GM12801 (cell line): ENCODE results near the gene BPGM.

Source experiments
- TF ChIP-seq, protein P1 (sequence below): IDR thresholded peaks from one replicate; pipeline ENCODE4 v1.5.1; 2011; ENCODE audit warnings: control low read depth; ENCODE audit not compliant: insufficient read length; ENCODE audit errors: extremely low read depth

BPGM gene

DNA sequence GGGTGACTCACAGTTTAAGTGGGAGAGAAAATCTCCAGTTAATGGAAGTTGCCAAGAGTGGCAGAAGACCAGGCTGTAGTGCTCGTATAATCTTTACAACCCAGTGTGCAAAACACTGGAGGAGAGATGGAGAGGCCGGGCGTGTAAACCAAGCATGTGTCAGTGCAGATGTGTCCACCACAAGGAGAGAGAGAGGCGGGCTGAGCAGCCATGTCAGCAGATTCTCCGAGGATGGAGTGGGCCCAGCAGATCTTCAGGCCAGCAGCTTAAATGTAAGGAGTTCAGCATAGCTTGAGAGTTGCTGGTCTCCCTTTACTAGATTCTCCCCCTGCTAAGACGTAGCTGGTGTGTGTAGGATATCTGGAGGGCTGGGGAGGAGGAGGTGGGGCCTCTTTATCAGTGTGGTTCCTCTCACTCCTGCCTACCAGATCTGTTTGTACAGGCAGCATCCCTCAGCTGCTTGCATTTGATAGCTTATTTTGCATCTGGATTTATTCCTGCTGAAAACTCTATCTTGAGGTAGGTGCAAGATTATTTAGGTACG lies 13.7 kb downstream of the BPGM start:
- TF ChIP-seq, protein P1, sequence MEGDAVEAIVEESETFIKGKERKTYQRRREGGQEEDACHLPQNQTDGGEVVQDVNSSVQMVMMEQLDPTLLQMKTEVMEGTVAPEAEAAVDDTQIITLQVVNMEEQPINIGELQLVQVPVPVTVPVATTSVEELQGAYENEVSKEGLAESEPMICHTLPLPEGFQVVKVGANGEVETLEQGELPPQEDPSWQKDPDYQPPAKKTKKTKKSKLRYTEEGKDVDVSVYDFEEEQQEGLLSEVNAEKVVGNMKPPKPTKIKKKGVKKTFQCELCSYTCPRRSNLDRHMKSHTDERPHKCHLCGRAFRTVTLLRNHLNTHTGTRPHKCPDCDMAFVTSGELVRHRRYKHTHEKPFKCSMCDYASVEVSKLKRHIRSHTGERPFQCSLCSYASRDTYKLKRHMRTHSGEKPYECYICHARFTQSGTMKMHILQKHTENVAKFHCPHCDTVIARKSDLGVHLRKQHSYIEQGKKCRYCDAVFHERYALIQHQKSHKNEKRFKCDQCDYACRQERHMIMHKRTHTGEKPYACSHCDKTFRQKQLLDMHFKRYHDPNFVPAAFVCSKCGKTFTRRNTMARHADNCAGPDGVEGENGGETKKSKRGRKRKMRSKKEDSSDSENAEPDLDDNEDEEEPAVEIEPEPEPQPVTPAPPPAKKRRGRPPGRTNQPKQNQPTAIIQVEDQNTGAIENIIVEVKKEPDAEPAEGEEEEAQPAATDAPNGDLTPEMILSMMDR = no peak

DNA sequence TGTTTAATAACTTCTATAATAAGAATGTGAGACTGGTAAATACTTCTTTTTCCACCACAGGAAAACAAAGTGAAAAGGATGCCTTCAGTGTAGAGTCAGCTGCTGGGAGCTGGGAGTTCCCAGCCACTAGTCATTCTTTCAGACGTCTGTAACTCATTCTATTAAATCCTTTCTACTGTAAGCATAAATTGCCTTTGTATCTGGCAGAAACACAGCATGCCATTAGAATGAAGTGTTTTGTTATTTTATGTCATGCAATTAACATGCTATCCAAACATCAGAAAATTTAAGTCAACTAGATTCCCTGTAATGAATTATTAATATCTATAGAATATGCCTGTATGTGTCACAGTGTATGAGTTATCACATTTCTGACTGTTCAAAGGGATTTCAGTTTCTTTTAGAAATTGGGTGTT lies 14.3 kb downstream of the BPGM start:
- TF ChIP-seq, protein P1 = no peak

DNA sequence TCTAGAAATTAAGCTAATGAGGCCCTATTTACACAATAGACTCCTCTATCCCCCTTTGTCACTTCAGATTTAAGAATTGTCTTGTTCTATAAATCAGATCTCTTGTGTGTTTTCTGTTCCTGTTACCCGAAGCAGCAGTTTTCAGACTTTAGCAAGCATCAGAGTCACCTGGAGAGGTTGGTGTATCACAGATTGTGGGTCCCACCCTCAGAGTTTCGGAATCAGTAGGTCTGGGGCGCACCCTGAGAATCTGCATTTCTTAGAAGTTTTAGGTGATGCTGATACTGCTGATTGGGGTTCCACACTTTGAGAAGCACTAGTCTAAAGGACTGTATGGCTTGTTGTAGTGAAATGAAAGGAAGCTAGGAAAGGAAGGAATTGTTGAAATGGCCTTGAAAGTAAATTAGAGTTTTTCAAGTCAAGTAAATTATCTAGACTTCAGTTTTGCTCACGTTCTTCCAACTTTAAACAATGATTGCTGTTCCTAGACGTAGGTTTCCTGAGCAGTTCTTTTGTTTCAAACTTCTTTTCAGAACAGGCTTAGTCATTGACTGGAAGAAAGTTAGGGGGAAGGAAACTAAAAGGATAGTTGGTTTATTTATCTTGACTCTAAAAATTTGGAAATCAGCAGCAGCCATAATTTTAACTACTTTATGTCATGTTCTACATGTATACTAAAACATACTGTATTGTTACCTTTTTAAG lies 15.7 kb downstream of the BPGM start:
- TF ChIP-seq, protein P1 = no peak

DNA sequence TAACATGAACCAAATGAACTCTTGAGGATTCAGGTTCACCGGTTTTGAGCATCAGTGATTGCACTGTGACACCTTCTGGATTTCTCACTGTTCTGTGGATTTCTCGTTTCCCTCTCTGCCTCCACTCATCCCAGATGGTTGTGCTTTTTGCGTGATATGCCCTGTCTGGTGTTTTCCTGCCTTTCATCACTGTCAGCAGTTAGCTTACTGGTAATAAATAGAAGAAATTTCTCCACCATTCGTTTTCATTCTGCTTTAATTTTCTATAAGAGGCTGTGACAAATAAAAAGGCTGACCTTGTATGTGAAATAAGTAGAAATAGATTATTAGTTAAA lies 16.2 kb downstream of the BPGM start:
- TF ChIP-seq, protein P1 = no peak

DNA sequence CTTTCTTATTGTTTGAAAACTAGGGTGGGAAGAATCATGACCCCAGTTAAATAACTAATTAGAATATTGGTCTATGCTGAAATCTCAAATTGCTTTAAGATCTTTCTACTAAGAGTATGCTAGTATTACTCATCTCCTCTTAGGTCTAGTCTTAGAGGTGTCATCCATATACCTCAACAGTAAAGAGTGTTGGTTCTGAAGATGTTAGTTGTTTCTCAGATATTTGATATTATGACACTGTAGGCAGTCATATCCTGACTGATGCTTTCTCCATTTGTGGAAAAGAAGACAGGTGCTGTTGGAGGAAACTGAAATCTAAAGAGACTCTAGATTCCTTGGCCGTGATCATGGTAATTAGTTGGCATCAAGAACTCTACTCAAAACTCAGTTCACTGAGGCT lies 21.2 kb downstream of the BPGM start:
- TF ChIP-seq, protein P1 = no peak

DNA sequence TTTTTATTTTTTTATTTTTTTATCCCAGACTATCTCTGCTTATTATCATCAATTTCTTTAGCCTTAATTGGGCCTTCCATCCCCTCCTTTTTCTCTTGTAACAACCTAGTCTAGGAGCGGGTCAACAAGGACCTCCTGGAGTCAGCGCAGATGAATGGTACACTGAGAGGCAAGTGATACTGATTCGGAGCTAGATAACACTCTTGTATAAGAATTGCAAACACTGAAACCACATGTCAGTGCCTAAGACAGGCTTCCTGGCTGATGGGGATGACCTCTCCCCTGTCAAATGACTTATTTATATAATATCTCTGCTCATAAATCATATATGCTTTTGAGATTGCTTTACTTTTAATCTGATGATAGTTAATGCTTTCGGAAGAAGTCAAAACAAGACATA lies 22.7 kb downstream of the BPGM start:
- TF ChIP-seq, protein P1 = no peak

DNA sequence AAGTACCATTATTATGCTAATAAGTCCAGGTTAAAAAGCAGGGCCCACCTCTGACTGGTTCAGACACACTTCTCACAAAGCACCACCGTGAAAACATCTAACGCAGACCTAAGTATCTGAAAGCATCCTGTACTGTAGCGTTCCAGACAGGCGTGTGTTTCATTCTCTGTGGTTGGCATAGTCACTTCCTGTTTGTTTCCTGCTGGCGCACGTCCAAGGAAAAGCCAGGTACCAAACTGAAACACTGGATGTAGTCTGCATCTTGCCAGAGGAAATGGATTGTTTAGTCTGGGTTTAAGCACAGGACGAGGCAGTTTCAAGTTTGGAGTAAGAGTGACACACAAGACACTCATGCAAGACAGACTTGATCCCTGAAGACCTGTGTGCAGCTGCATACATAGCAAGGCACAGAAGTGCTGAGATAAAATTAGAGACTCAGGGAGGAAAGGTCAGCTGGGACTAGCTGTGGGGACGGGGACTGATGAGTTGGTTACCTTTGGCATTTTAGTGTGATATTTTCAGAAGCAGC lies 23.3 kb downstream of the BPGM start:
- TF ChIP-seq, protein P1 = no peak
